ENCODE results near the gene TMEM86A.

The TMEM86A gene

DNA sequence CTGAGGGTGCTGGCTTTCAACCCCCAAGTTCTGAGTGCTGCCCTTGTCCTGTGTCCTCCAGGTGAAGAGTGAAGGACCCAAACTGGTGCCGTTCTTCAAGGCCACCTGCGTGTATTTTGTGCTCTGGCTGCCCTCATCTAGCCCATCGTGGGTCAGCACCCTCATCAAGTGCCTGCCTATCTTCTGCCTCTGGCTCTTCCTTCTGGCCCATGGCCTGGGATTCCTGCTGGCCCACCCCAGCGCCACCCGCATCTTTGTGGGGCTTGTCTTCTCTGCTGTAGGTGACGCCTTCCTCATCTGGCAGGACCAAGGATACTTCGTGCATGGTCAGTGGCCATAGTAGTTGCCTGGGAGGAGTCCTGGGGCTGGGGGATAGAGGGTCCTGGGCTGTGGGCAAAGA, 2.3 kb downstream of the TMEM86A start:
- peaks cover 22% of the 10 kb centered on the region for H3K27me3 ChIP-seq (ENCODE audit: insufficient read depth, poor library complexity, severe bottlenecking)
- TF ChIP-seq, protein P1, sequence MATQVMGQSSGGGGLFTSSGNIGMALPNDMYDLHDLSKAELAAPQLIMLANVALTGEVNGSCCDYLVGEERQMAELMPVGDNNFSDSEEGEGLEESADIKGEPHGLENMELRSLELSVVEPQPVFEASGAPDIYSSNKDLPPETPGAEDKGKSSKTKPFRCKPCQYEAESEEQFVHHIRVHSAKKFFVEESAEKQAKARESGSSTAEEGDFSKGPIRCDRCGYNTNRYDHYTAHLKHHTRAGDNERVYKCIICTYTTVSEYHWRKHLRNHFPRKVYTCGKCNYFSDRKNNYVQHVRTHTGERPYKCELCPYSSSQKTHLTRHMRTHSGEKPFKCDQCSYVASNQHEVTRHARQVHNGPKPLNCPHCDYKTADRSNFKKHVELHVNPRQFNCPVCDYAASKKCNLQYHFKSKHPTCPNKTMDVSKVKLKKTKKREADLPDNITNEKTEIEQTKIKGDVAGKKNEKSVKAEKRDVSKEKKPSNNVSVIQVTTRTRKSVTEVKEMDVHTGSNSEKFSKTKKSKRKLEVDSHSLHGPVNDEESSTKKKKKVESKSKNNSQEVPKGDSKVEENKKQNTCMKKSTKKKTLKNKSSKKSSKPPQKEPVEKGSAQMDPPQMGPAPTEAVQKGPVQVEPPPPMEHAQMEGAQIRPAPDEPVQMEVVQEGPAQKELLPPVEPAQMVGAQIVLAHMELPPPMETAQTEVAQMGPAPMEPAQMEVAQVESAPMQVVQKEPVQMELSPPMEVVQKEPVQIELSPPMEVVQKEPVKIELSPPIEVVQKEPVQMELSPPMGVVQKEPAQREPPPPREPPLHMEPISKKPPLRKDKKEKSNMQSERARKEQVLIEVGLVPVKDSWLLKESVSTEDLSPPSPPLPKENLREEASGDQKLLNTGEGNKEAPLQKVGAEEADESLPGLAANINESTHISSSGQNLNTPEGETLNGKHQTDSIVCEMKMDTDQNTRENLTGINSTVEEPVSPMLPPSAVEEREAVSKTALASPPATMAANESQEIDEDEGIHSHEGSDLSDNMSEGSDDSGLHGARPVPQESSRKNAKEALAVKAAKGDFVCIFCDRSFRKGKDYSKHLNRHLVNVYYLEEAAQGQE (IDR thresholded peaks at IDR 0.05; ENCODE audit: insufficient replicate concordance, low read depth): no peak
- TF ChIP-seq SPI1 (IDR thresholded peaks at IDR 0.05; ENCODE audit: borderline replicate concordance, low read depth) (no peak), POLR2AphosphoS5 (IDR thresholded peaks at IDR 0.05; ENCODE audit: low read depth) (no peak), GABPA (IDR thresholded peaks at IDR 0.05; ENCODE audit: low read depth) (no peak)
- TF ChIP-seq, protein P2, sequence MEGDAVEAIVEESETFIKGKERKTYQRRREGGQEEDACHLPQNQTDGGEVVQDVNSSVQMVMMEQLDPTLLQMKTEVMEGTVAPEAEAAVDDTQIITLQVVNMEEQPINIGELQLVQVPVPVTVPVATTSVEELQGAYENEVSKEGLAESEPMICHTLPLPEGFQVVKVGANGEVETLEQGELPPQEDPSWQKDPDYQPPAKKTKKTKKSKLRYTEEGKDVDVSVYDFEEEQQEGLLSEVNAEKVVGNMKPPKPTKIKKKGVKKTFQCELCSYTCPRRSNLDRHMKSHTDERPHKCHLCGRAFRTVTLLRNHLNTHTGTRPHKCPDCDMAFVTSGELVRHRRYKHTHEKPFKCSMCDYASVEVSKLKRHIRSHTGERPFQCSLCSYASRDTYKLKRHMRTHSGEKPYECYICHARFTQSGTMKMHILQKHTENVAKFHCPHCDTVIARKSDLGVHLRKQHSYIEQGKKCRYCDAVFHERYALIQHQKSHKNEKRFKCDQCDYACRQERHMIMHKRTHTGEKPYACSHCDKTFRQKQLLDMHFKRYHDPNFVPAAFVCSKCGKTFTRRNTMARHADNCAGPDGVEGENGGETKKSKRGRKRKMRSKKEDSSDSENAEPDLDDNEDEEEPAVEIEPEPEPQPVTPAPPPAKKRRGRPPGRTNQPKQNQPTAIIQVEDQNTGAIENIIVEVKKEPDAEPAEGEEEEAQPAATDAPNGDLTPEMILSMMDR (IDR thresholded peaks at IDR 0.05; ENCODE audit: insufficient read depth, low read length): no peak

DNA sequence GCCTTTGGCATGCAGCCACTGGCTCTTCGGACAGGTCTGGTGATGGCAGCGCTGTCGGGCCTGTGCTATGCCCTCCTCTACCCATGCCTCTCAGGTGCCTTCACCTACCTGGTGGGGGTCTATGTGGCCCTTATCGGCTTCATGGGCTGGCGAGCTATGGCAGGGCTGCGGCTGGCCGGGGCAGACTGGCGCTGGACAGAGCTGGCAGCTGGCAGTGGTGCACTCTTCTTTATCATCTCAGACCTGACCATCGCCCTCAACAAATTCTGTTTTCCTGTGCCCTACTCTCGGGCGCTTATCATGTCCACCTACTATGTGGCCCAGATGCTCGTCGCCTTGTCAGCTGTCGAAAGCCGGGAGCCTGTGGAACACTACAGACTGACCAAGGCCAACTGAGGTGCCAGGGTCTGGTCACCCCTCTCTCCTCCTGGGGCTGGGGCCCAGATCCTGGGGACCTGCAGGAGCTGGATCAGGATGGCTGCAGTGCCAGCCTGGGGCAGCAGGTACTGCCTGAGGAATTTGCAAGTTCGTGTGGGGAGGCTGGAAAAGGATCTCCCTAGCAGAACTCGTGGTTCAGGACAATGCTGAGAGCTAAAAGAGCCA, 3.1 kb downstream of the TMEM86A start:
- Histone ChIP-seq H3K4me3 (replicated peaks; ENCODE audit: insufficient read depth, low read length) (no peak overlapping the region), H3K27ac (replicated peaks) (no peak overlapping the region), H3K27me3 (ENCODE audit: insufficient read depth, poor library complexity, severe bottlenecking) (peaks cover 27% of the 10 kb centered on the region)
- DNase-seq (ENCODE audit: low read depth in 1 of 2, low spot score in 1 of 2): no peak
- TF ChIP-seq SPI1 (IDR thresholded peaks at IDR 0.05; ENCODE audit: borderline replicate concordance, low read depth): no peak
- TF ChIP-seq POLR2AphosphoS5 (IDR thresholded peaks at IDR 0.05; ENCODE audit: low read depth): no peak
- TF ChIP-seq, protein P2 (IDR thresholded peaks at IDR 0.05; ENCODE audit: insufficient read depth, low read length): no peak
- TF ChIP-seq, protein P1 (IDR thresholded peaks at IDR 0.05; ENCODE audit: insufficient replicate concordance, low read depth): no peak
- TF ChIP-seq GABPA (IDR thresholded peaks at IDR 0.05; ENCODE audit: low read depth): no peak

More for the DNA sequence above, 2.3 kb downstream of the TMEM86A start:
- no peak overlapping the region for H3K27ac ChIP-seq (replicated peaks)
- no peak overlapping the region for H3K4me3 ChIP-seq (replicated peaks; ENCODE audit: insufficient read depth, low read length)
- no peak for DNase-seq (ENCODE audit: low read depth in 1 of 2, low spot score in 1 of 2)

DNA sequence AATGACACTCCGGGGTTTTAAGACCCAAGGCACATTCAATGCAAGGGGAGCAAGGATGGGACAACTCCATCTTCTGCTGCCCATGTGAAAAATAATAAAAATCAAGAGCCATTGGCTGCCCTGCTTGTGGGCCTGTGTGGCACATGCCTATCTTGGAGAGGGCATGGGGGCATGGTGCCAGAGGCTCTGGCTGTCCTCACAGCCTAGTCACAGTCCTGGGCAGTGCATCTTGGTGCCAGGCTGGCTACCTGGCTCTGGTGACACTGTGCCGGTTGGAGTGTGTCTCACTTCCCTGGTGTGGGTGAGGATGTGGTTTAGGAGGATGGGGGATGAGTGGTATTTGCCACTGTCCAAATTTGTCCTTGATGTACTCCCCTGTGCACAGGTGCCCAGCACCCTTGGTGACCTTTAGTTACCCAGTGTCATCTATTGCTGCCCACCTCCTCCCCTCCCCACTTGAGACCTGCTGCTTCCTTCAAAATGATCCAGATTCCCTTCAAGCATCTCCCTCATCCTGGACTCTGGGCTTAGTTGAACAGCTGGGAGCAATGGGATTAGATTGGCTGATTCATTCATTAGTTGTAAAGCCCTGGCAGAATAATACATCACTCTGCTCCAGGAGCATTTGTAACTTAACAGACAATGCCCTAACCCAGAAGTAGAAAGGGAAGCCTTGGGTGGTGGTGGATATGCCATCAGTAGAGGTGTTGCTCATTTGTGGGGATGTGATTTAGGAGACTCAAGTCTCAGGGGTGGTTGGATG, 4.6 kb downstream of the TMEM86A start:
- Histone ChIP-seq H3K27me3 (ENCODE audit: insufficient read depth, poor library complexity, severe bottlenecking) (peaks cover 36% of the 10 kb centered on the region), H3K27ac (replicated peaks) (no peak overlapping the region), H3K4me3 (replicated peaks; ENCODE audit: insufficient read depth, low read length) (no peak overlapping the region)
- no peak for DNase-seq (ENCODE audit: low read depth in 1 of 2, low spot score in 1 of 2)
- no peak for TF ChIP-seq SPI1 (IDR thresholded peaks at IDR 0.05; ENCODE audit: borderline replicate concordance, low read depth)
- no peak for TF ChIP-seq GABPA (IDR thresholded peaks at IDR 0.05; ENCODE audit: low read depth)
- no peak for TF ChIP-seq POLR2AphosphoS5 (IDR thresholded peaks at IDR 0.05; ENCODE audit: low read depth)
- TF ChIP-seq, protein P1 (IDR thresholded peaks at IDR 0.05; ENCODE audit: insufficient replicate concordance, low read depth): no peak
- TF ChIP-seq, protein P2 (IDR thresholded peaks at IDR 0.05; ENCODE audit: insufficient read depth, low read length): no peak
